HG02798 (cell line): ENCODE measurements around the gene PLTP.
"Not testable (repeated sequence)": the region's sequence is repeated elsewhere in the genome, so short reads cannot be mapped to it uniquely, and the experiment has no call there.

Experiments used
- ATAC-seq: cut with Tn5 transposase; IDR thresholded peaks from one replicate; pipeline ENCODE4 v1.9.1; 2021; ENCODE audit warnings: mild to moderate bottlenecking; ENCODE audit not compliant: unreplicated experiment, poor library complexity

PLTP gene

GRCh38 chr20:45901332-45901731 lies 10.6 kb downstream of the PLTP start:
- not testable (repeated sequence) for ATAC-seq

DNA sequence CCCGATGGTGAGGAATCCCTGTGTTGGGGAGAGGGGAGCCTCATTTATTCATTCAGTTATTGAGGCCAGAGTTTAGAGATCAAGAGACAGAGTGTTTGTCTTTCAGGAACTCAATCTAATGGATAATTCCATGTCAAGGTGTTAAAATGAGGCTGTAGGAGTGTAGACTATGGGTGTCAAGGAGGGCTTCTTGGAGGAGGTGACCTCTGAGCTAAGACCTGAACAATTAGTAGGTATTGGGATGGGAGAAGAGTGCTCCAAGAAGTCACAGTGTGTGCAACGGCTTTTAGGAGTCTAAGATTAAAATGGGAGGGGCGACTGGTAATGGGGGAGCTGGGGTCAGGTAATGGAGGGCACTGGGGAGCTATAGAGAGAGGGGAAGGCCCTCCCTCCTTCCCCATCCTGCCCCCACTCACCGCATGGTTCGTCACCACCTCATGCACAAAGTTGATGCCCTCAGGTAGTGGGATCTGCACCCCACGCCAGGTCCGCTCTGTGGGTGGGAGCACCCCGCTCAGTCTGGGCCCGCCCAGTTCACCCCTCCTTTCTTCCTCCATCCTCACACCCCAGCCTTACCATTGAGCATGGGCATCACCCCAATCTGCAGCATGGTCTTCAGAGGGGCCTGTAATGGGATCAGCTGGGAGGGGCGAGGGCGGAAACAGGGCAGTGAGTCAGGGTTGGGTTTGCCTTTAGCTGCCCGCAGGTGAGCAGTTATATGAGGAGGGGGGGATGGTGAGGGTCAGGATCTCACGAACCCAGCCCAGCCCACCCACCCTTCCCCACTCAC lies 12.7 kb downstream of the PLTP start:
- ATAC-seq, result no peak

DNA sequence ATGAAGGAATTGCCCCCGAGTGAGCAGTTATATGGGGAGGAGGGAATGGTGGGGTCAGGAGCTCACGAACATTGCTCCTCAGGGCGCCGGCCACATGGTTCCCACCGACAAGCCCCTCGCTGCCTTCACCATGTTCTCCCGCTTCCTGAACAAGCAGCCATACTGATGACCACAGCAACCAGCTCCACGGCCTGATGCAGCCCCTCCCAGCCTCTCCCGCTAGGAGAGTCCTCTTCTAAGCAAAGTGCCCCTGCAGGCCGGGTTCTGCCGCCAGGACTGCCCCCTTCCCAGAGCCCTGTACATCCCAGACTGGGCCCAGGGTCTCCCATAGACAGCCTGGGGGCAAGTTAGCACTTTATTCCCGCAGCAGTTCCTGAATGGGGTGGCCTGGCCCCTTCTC lies 13.7 kb downstream of the PLTP start:
- ATAC-seq, result no peak

- ATAC-seq, result no peak
These were observed 14.3 kb downstream of the PLTP start for GRCh38 chr20:45897692-45898091.

- no peak for ATAC-seq
These were observed 14.7 kb downstream of the PLTP start for GRCh38 chr20:45897289-45897688.

DNA sequence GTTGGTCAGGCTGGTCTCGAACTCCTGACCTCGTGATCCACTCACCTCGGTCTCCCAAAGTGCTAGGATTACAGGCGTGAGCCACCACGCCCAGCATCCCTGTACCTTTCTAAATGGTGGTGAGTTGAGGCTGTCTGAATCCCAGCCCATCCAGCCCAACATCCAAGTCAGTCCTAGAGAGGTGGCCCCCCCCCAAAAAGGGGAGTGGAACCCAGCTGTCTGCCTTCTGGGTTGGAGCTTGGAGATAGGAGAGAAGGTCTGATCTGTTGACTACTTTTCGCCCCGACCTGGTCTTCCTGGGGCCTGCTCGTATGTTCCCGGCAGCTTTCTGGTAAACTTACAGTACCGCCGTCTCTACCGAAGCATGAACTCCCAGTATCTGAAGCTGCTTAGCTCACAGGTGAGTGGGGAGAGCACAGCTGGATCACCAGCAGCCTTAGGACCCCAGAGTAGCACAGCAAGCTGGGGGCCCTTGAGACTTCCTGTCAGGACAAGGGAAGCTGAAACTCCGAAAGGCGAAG lies 15.3 kb downstream of the PLTP start:
- ATAC-seq, result no peak

GRCh38 chr20:45894797-45895196 lies 17.2 kb downstream of the PLTP start:
- no peak for ATAC-seq

- no peak for ATAC-seq
These were observed 18.1 kb downstream of the PLTP start for GRCh38 chr20:45893831-45894230.

DNA sequence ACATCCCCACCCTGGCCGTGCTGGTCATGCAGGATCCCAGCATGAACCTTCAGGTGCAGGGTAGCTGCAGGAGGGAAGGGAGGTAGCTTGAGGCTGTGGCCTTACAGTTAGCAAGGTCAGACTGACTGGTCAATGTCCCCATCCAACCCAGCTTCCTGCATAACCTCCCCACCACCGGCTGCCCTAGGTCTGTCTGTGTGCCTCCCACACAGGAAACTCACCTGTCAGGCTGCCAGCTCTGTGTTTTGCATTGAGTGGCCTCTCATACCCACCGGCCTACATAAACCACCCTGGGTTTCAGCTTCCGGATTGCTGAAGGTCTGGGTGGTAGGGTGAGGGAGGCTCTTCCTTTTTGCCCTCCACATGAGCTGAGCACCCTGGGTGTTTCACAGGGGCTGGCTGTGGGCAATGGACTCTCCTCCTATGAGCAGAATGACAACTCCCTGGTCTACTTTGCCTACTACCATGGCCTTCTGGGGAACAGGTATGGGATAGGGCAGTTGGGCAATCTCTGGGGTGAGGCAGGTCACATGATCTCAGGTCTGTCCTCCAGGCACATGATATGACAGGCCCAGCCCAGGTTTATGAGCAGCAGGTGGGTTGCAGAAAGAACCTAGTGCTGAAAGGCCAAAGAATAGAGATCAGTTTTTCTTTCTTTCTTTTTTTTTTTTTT lies 19.0 kb downstream of the PLTP start:
- ATAC-seq, result no peak

GRCh38 chr20:45892049-45892825 lies 19.7 kb downstream of the PLTP start:
- ATAC-seq, result no peak

- peak; percentile 89 for ATAC-seq
These were observed 20.7 kb downstream of the PLTP start, which contains the start of the genes CTSA and NEURL2 for GRCh38 chr20:45890985-45891983. Gene CTSA, plus strand, starts transcription at chr20:45891335. Its CDS starts 234 bp downstream, at chr20:45891569. Gene NEURL2, minus strand, starts transcription at chr20:45891208. Its CDS starts 217 bp downstream, at chr20:45890991.

DNA sequence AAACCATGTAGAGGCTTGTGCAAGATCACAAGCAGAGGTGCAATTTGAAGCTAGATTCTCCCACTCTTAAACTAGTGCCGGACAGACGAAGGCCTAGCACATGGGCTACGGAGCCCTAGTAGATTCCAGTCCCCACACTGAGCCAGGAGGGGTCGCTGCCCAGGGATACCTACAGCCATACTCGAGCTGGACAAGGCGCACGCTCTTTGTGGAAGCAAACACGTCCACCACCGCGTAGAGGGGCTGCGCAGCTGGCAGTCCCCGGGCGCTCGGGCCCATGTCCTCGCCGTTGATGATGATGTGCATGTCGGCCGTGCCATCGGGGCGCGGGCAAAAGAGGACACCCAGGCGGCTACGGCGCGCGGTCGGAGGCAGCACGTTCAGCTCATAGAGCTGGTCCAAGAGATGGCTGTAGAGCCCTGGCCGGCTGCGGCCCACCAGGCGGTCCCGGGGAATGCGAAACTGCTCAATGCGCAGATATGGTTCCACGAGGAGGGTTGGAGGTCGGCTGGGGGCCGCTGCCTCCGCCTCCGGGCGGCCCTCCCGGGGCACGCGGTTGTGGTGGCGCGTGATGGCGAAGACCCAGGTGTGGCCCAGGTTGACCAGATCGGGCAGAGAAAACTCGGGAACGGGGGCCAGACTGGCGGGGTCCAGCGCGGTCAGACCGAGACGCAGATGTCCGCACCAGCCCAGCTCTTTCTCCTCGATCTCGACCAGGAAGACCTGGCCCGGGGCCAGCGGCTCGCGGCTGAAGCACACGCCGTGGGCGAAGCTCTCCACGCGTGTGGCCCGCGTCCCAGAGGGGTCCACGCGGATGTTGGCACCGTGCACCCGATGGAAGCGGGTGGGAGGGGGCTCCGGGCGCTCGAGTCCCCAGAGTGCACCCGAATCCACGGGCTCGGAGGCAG lies 21.6 kb downstream of the PLTP start:
- ATAC-seq, result peak; percentile 6

DNA sequence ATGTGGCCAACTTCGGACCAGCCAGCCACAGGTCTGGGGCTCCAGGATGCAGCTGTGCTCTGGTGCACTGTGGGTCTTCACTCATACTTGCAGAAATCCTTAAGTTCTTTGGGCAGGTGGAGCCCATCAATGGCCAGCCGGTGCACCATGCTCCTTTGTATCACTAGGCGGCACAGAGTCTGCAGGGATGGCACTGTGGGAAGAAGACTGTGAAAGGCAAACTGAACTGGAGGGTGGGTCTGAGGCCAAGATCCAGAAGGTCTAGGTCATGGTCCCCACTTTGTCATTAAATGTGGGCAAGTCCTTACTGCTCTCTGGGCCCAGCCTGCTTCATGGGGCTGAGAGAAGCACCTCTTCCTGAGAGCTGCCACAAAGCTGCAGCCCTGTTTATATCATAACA lies 23.3 kb downstream of the PLTP start:
- ATAC-seq, result no peak

GRCh38 chr20:45887346-45887715 lies 24.6 kb downstream of the PLTP start, which contains the start of gene SPATA25:
Gene SPATA25, minus strand, starts transcription at chr20:45887622. Its CDS starts 32 bp downstream, at chr20:45887590.
- no peak for ATAC-seq

DNA sequence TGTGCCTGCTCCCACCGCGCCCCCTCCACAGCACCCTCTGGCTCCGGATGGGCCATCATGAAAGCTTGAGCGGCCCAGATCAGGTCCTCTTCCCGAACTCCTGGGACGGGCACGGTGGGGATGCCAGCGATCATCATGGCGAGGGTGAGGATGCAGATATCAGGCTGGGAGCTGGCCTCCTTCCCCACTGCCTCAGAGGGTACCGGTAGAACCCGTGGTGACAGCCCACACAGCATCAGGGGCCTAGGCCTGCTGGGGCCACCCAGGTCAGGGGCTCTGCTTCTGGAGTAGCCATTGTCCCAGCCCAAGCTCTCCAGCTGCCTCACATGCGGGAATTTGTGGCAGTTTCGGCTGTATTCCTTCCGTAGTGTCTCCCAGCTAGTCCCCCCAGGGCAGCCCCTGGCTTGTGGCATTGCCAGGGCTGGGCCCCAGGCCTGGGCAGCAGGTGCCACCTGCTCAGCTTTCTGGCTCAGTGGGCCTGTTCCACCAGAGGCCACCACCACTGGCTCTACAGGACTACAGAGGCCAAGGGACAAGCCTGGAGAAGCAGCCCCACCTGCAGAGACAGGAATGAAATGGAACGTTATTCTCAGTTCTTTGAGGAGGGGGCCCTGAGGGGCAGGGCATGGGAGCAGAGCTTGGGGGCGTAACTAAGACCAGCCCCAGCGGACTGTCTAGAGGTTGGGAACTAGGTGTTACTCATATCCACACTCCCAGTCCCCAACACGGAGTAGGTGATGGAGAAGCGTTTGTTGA lies 25.2 kb downstream of the PLTP start:
- no peak for ATAC-seq

DNA sequence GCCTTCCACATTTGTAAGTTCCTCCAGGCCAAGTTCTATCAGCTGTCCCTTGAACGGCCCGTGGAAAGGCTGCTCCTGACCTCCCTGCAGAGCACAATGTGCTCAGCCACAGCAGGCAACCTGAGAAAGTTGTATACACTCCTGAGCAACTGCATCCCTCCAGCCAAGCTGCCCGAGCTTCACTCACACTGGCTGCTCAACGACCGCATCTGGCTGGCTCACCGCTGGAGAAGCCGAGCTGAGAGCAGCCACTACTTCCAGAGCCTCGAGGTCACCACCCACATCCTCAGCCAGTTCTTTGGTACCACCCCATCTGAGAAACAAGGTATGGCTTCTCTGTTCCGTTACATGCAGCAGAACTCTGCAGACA lies 28.9 kb downstream of the PLTP start:
- no peak for ATAC-seq

DNA sequence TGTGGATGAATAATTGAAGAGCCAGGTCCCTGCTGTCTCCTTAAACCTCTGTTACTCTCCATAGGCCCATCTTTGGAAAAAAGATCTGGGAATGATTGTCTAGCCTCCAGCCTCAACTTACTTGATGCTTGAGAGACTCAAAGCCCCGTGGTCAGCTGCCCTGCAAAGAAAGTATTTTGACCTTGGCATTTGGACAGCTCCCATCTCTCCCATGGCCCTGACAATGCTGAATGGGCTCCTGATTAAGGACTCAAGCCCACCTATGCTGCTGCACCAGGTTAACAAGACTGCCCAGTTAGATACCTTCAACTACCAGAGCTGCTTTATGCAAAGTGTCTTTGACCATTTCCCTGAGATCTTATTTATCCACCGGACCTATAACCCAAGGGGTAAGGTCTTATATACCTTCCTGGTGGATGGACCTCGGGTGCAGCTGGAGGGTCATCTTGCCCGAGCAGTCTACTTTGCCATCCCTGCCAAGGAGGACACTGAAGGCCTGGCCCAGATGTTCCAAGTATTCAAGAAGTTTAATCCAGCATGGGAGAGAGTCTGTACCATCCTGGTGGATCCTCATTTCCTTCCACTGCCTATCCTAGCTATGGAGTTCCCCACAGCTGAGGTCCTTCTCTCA lies 29.4 kb downstream of the PLTP start:
- ATAC-seq, result no peak
